Measurements from ENCODE around the gene CEP95. TPM values are rescaled to one million over a fixed set of nuclear protein-coding genes. Genes with fewer than 3 reads are reported as not detected.

The CEP95 gene
- total RNA-seq, 1 donor from 2014 or later = 72.0 TPM

- peak; percentile 41 for ATAC-seq
- intact Hi-C loops (cut with DNase I) = no loop called here
These were observed 621 bp downstream of the CEP95 start for GRCh38 chr17:64507413-64507782.

GRCh38 chr17:64508683-64509082 is 1.9 kb downstream of the CEP95 start:
- DNase-seq (ENCODE audit: low spot score) = no peak
- intact Hi-C loops (cut with DNase I) = no loop called here
- ATAC-seq = no peak

More at GRCh38 chr17:64507413-64507782, 621 bp downstream of the CEP95 start:
- DNase-seq (ENCODE audit: low spot score) = no peak

DNA sequence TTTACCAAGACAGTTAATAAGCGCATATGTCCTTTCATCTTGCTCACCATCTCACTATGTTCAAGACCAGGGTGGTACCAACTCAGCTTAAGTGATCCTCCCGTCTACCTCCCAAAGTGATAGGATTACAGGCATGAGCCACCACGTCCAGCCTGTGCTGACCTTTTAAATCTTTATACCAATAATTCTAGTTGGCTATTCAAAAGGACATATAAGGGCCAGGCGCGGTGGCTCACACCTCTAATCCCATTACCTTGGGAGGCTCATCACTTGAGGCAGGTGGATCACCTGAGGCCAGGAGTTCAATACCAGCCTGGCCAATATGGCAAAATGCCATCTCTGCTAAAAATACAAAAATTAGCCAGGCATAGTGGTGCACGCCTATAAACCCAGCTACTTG is 2.4 kb downstream of the CEP95 start:
- intact Hi-C loops (cut with DNase I) = no loop called here
- ATAC-seq = no peak
- no peak for DNase-seq (ENCODE audit: low spot score)

DNA sequence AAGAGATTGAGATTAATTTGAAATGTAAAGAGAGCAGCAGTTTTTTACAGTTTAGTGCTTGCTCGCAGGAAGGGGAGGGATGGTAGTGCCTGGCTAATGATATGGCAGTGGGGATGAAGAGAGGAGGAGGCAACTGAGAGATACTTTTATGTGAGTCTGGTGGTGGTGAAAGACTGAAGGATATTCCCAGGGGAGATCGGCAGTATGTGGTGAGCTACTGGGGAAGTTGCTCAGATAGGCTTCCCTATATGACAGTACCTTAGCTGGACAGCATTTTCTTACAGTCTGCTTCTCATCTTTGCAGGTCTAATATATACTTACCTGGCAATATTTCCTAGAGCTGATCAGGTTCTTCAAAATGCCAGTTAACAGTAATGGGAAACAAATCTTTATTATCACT is 8.6 kb downstream of the CEP95 start:
- intact Hi-C loops (cut with DNase I) = no loop called here
- ATAC-seq = no peak
- no peak for DNase-seq (ENCODE audit: low spot score)

- intact Hi-C loops (cut with DNase I) = no loop called here
- DNase-seq (ENCODE audit: low spot score) (no peak), ATAC-seq (no peak)
These were observed 9.1 kb downstream of the CEP95 start for GRCh38 chr17:64515829-64516228.

GRCh38 chr17:64519601-64520000 is 12.8 kb downstream of the CEP95 start:
- intact Hi-C loops (cut with DNase I) = no loop called here
- ATAC-seq (no peak), DNase-seq (ENCODE audit: low spot score) (no peak)

GRCh38 chr17:64520359-64520758 is 13.6 kb downstream of the CEP95 start:
- ATAC-seq = no peak
- intact Hi-C loops (cut with DNase I) = no loop called here
- no peak for DNase-seq (ENCODE audit: low spot score)

- no peak for DNase-seq (ENCODE audit: low spot score)
- intact Hi-C loops (cut with DNase I) = no loop called here
- ATAC-seq = no peak
These were observed 21.1 kb downstream of the CEP95 start for GRCh38 chr17:64527914-64528313.

DNA sequence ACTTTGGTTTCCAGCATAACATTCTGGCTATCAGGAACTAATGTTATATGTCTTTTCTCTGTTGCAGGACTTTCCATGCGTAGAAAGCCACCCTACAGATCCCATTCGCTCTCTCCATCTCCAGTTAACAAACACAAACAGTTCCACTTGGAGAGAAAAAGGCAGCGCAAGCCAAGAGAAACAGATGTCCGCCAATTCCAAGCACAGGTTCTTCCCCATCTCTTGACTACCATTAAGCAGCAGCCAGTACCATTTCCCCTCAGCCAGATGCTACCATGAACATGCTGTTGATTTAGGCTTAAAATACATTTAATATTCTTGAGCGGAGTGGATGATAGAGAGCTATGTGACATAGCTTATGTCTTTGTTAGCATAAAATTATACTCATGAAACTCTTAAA is 22.4 kb downstream of the CEP95 start:
- no peak for DNase-seq (ENCODE audit: low spot score)
- intact Hi-C loops (cut with DNase I) = no loop called here
- no peak for ATAC-seq

DNA sequence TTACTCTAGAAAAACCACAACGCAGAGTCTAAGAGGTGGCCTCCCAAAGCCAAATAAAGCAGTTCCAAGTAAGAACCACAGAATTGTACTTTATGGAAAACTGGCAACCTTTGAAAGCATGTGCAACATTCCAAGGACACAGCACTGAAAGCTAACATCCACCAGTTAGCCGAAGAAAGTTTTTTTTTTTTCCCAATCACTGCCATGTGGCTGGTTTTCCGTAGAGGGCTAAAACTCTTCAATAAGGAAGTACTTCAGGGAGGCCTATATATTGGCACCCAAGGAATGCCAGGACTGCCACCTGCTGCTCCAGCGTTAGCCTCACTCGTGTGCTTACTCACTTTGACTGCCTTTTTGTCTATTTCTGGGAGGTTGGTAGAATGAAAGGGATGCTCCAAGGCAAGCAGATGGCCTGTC is 25.2 kb downstream of the CEP95 start:
- ATAC-seq = peak; percentile 81
- no peak for DNase-seq (ENCODE audit: low spot score)
- intact Hi-C loops (cut with DNase I) = no loop called here

GRCh38 chr17:64532409-64532808 is 25.6 kb downstream of the CEP95 start:
- ATAC-seq (no peak), DNase-seq (ENCODE audit: low spot score) (no peak)
- intact Hi-C loops (cut with DNase I) = no loop called here

GRCh38 chr17:64533784-64534183 is 27.0 kb downstream of the CEP95 start:
- no peak for DNase-seq (ENCODE audit: low spot score)
- intact Hi-C loops (cut with DNase I) = no loop called here
- ATAC-seq = no peak

DNA sequence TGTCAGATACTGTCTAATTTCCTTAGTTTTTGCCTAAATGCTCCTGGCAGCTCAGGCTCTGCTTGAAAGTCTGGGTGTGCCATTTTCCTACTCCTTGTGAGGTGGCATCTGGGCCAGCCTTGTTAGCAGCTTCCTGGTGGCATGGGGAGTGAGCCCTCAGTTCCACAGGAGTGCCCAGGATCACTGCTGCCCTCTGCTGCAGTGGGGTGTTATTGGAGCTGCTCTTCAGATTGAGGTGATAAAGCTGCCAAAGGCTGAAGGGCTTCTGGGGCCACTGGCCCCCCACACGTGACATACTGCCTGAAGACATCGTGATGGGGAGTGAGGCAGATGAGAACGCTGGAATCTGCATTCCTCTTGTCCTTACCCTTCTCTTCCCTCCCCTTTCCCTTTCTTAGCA is 27.4 kb downstream of the CEP95 start:
- DNase-seq (ENCODE audit: low spot score) (no peak), ATAC-seq (no peak)
- intact Hi-C loops (cut with DNase I) = no loop called here

DNA sequence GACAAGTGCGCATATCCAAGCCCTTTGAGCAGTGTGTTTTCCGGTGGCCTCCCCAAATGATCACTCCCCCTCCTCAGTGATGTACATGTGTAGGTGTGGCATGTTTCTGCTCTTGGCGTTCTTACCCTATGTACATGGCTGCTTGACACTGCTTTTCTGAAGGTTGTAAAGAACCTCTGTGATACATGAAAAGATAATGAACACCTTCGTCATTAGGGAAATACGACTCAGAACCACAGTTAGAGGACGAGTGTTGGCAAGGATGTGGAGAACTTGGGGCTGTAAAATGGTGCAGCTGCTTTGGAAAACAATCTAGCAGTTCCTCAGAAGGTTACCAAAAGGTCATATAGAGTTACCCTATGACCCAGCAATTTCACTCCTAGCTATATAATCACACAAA is 28.6 kb downstream of the CEP95 start:
- DNase-seq (ENCODE audit: low spot score) (no peak), ATAC-seq (no peak)
- intact Hi-C loops (cut with DNase I) = no loop called here

DNA sequence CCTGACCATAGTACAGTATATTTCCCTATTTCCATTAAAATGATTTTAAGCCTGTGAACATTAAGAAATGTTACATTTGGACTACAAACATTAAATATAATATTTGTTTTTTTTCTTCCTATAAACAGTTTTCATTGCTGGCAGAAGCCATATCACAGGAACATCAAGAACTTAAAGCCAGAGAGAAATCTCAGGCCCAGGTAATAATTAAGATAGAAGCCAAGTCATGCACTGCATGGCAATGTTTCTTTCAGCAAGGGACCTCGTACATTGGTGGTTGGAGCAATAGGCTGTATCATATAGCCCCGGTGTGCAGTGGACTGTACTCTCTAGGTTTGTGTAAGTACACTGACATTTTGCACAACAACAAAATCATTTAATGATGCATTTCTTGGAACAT is 30.1 kb downstream of the CEP95 start:
- no peak for ATAC-seq
- no peak for DNase-seq (ENCODE audit: low spot score)
- intact Hi-C loops (cut with DNase I) = no loop called here

DNA sequence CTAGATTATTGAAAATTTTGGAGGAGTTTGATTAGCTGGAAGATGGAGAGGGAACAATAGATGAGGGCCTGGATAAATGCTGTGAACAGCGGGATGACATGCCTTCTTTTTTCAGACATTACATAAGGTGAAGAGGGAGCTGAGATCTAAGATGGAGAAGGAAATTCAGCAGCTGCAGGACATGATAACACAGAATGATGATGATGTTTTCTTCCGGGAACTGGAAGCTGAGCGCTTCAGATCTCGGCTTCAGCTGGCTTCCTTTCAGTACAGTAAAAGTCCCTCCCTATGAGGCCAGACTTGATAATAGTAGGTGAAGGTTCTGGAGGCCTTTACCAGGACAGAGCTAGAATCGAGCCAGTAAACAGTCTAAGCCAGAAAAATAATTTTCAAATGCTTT is 30.7 kb downstream of the CEP95 start:
- DNase-seq (ENCODE audit: low spot score) = no peak
- intact Hi-C loops (cut with DNase I) = no loop called here
- no peak for ATAC-seq

DNA sequence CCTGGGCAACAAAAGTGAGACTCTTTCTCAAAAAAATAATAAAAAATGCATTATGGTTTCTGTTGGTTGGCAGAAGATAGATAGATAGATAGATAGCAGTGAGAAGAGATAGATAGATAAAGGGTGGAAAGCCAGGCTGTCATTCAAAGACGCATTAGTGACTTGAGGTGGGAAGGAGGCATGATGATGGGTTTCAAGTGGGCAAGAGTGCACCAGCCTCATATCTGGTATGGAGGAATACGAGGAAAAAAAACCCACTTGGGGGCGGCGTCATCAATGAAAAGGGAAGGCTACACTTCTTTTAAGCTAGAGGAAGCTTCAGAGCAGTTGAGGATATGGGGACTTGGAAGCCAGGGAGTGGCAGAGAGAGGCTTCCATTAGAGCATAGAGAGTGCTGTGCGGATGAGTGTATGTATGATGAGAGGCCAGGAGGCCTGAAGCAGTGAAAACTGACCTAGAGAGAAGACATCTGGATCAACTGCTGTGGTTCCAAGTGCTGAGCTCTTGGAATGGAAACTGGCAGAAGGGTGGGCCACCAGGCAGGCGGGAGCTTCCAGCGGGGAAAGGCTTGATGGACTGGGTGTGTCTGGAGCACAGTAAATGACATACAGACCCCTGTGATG is 31.8 kb downstream of the CEP95 start:
- no peak for DNase-seq (ENCODE audit: low spot score)
- no peak for ATAC-seq
- intact Hi-C loops (cut with DNase I) = no loop called here

DNA sequence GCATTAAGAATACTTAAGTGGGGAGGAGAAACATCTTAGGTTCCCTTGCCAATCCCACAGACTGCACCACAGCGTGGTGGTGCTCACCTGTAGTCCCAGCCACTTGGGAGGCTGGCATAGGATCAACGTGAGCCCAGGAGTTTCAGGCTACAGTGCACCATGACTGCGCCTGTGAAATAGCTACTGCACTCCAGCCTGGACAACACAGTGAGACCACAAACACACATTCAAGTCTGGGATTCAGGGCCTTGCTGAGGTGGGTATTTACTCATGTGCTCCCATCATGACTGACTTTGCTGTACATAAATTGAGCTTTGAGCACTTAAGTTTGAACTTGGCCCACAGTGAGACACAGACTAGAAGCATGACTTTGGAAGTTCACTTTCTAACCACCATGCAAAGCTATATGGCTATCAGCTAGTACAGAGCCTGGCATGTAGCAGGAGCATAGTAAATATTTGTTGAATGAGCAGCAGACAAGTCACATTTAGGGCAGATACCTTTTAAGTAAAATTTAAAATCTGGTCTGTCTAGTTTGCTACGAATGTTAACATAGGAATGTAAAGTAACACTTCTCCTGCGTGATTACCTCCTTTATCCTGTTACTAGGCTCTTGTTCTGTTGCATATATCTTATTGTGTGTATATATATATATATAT is 33.5 kb downstream of the CEP95 start:
- ATAC-seq (no peak), DNase-seq (ENCODE audit: low spot score) (no peak)
- intact Hi-C loops (cut with DNase I) = no loop called here

- intact Hi-C loops (cut with DNase I) = no loop called here
- DNase-seq (ENCODE audit: low spot score) (no peak), ATAC-seq (no peak)
These were observed 38.0 kb downstream of the CEP95 start for GRCh38 chr17:64544742-64545141.

DNA sequence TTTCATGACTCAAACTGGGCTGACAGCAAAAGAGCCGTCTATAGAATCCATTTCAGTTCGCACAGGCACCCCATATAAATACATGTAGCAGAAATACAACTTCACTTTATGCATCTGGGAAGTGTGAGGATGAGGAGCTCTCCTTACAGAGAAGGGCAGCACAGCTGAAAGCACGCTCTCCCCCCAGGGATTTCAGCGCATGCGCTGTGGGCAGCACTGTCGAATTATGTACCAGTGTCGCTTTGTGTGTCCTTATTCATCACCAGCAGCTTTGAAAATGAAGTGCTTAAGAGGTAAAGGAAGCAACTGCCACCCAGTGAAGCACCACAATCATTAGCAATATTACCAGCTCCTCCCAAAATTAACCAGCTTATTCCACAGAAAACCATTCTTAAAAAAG is 39.9 kb downstream of the CEP95 start:
- ATAC-seq (no peak), DNase-seq (ENCODE audit: low spot score) (no peak)
- intact Hi-C loops (cut with DNase I) = no loop called here

GRCh38 chr17:64547319-64547718 is 40.5 kb downstream of the CEP95 start:
- ATAC-seq (no peak), DNase-seq (ENCODE audit: low spot score) (no peak)
- intact Hi-C loops (cut with DNase I) = no loop called here

All from sciatic nerve (tissue), 2 donors.